T47D (cell line): ENCODE measurements around the gene ALK.

Source experiments
- DNase-seq, 2 experiments: peaks; one replicate each; pipeline versions ENCODE4 v3.0.0 to v3.0.0-alpha.2; 2011 to 2012; ENCODE audit warnings: low read depth in 1 of 2, low spot score in 1 of 2
- JUND ChIP-seq: IDR thresholded peaks from 2 replicates; pipeline ENCODE4 v1.6.1; 2012; ENCODE audit warnings: low read depth
- in situ Hi-C: cut with HindIII; loops from 2 replicates; pipeline ENCODE4 v1.10.0; 2016; ENCODE audit warnings: low sequenced_read_pairs, low pct_unique_long_range_greater_than_20kb

Gene ALK

DNA sequence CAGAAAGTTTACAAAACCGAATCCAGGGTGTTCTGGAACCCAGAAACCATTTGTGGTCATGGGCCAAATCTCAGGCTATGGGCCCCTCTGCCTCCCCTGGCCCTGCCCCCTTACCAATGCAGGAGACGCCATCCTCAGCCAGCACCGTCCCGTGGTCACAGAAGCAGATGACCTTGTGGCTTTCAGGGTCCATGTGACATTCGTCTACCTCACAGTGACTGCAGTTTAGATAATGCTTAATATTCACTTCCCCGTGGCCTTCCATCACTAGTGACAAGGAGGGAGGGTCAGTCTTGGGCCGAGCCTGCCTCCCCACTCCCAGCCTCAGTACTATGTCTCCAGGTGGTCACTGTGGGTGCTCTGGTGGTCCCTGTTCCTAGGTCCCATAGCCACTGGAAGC is 694.6 kb downstream of the ALK start:
- TF ChIP-seq JUND = no peak
- in situ Hi-C loops = no loop called here
- DNase-seq = no peak

- in situ Hi-C loops = no loop called here
- DNase-seq = no peak
- TF ChIP-seq JUND = no peak
Measured at GRCh38 chr2:29226375-29226774, 695.0 kb downstream of the ALK start.

DNA sequence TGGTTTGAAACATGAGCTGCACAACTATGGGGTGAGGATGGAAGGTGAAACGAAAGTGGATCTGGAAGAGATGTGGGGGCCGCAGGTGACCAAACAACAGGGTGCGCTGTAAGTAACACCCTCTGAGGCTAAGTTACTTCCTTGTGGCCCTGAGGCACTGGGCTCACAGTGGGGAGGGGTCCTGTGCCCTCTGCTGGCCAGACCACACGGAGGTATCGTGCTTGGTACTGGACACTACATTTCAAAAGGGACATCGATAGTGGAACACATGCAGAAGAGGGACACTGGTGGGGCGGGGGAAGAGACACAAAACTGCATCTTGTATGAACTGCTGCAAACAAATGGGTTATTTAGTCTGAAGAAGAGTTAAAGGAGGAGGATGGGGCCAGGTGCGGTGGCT is 695.6 kb downstream of the ALK start:
- in situ Hi-C loops = no loop called here
- no peak for DNase-seq
- no peak for TF ChIP-seq JUND

- TF ChIP-seq JUND = no peak
- no peak for DNase-seq
- in situ Hi-C loops = no loop called here
Measured at GRCh38 chr2:29224693-29225551, 696.5 kb downstream of the ALK start.

GRCh38 chr2:29223851-29224692 is 697.3 kb downstream of the ALK start:
- TF ChIP-seq JUND = no peak
- DNase-seq = peak in 1 of 2 experiments; percentile 11
- in situ Hi-C loops = no loop called here

DNA sequence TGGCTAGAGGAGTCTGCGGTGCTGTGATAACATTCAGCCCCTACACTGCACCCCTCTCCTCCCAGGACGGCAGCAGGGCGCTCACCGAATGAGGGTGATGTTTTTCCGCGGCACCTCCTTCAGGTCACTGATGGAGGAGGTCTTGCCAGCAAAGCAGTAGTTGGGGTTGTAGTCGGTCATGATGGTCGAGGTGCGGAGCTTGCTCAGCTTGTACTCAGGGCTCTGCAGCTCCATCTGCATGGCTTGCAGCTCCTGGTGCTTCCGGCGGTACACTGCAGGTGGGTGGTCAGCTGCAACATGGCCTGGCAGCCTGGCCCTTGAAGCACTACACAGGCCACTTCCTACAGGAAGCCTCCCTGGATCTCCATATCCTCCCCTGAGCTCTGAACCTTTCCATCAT is 698.1 kb downstream of the ALK start:
- no peak for DNase-seq
- in situ Hi-C loops = no loop called here
- no peak for TF ChIP-seq JUND

- in situ Hi-C loops = no loop called here
- TF ChIP-seq JUND = no peak
- peak in 1 of 2 experiments; percentile 5 for DNase-seq
Measured at GRCh38 chr2:29222381-29223179, 698.8 kb downstream of the ALK start.

GRCh38 chr2:29220506-29221270 is 700.7 kb downstream of the ALK start:
- TF ChIP-seq JUND = no peak
- DNase-seq = no peak

GRCh38 chr2:29219374-29219773 is 702.0 kb downstream of the ALK start:
- in situ Hi-C loops = no loop called here
- no peak for TF ChIP-seq JUND
- no peak for DNase-seq

More at GRCh38 chr2:29220506-29221270, 700.7 kb downstream of the ALK start:
- in situ Hi-C loops = no loop called here

GRCh38 chr2:29218550-29219125 is 702.7 kb downstream of the ALK start:
- no peak for TF ChIP-seq JUND
- DNase-seq = no peak
- in situ Hi-C loops = no loop called here

- TF ChIP-seq JUND = no peak
- in situ Hi-C loops = no loop called here
Measured at GRCh38 chr2:29218071-29218470, 703.3 kb downstream of the ALK start.

DNA sequence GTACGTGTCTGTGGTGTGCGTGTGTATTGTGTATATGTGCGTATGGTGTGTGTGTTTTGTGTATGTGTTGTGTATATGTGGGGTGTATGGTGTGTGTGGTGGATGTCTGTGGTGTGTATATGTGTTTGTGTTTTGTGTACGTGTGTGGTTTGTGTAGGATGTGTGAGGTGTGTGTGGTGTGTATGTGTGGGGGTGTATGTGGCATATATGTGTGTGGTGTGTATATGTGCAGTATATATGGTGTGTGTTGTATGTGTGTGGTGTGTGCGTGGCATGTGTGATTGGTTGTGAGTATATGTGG is 704.8 kb downstream of the ALK start:
- no peak for DNase-seq
- no peak for TF ChIP-seq JUND
- in situ Hi-C loops = no loop called here

More at GRCh38 chr2:29218071-29218470, 703.3 kb downstream of the ALK start:
- no peak for DNase-seq
